Upper lobe of left lung (tissue), 4 donors: ENCODE results near the gene TADA1.

ENCODE experiments used
- EP300 ChIP-seq, 4 donors: sonication (generic); formaldehyde crosslinking; IDR thresholded peaks; one replicate each; pipeline ENCODE4 v1.5.1; 2017; ENCODE audit warnings: antibody characterized with exemption in 4 of 4, control low read depth in 2 of 4
- POLR2A ChIP-seq, 4 donors: fragments of 450-650 bp; IDR thresholded peaks; one replicate each; pipeline ENCODE4 v1.5.1; 2016 to 2017; ENCODE audit warnings: antibody characterized with exemption in 4 of 4, mild to moderate bottlenecking in 2 of 4
- TF ChIP-seq, protein P1 (sequence below), 6 experiments: fragments of 450-650 bp in 4 of 6; fragments of 200-600 bp in 2 of 6; sonication (generic) in 2 of 6; IDR thresholded peaks; one replicate each; pipeline ENCODE4 v1.5.1; 2016 to 2019; ENCODE audit warnings: antibody characterized with exemption in 6 of 6

- TF ChIP-seq, protein P1, sequence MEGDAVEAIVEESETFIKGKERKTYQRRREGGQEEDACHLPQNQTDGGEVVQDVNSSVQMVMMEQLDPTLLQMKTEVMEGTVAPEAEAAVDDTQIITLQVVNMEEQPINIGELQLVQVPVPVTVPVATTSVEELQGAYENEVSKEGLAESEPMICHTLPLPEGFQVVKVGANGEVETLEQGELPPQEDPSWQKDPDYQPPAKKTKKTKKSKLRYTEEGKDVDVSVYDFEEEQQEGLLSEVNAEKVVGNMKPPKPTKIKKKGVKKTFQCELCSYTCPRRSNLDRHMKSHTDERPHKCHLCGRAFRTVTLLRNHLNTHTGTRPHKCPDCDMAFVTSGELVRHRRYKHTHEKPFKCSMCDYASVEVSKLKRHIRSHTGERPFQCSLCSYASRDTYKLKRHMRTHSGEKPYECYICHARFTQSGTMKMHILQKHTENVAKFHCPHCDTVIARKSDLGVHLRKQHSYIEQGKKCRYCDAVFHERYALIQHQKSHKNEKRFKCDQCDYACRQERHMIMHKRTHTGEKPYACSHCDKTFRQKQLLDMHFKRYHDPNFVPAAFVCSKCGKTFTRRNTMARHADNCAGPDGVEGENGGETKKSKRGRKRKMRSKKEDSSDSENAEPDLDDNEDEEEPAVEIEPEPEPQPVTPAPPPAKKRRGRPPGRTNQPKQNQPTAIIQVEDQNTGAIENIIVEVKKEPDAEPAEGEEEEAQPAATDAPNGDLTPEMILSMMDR (IDR thresholded peaks at IDR 0.05): no peak
- TF ChIP-seq POLR2A (IDR thresholded peaks at IDR 0.05) (no peak), EP300 (IDR thresholded peaks at IDR 0.05) (no peak)
Measured at GRCh38 chr1:166906647-166907046, 30.6 kb upstream of the TADA1 start.
